Parathyroid adenoma (tissue), 2 donors: ENCODE data around the gene NPAS3.

Source experiments
- H2AFZ ChIP-seq: fragments of 300-600 bp; sonication (generic); one replicate; pipeline ENCODE4 v1.7.0; 2017; ENCODE audit warnings: antibody characterized with exemption, mild to moderate bottlenecking
- H3K27ac ChIP-seq: fragments of 300-600 bp; sonication (generic); one replicate; pipeline ENCODE4 v1.7.0; 2017
- H3K27me3 ChIP-seq: fragments of 300-600 bp; sonication (generic); one replicate; pipeline ENCODE4 v1.7.0; 2017; ENCODE audit warnings: low read length; ENCODE audit not compliant: control insufficient read depth, insufficient read depth
- H3K36me3 ChIP-seq: fragments of 300-600 bp; sonication (generic); one replicate; pipeline ENCODE4 v1.7.0; 2017; ENCODE audit warnings: low read length; ENCODE audit not compliant: control insufficient read depth, insufficient read depth
- H3K4me1 ChIP-seq: fragments of 300-600 bp; sonication (generic); one replicate; pipeline ENCODE4 v1.7.0; 2017; ENCODE audit warnings: control low read depth
- H3K4me2 ChIP-seq: fragments of 300-600 bp; sonication (generic); one replicate; pipeline ENCODE4 v1.7.0; 2017; ENCODE audit warnings: low read length
- H3K4me3 ChIP-seq: fragments of 300-600 bp; sonication (generic); one replicate; pipeline ENCODE4 v1.7.0; 2017; ENCODE audit warnings: low read depth, low read length
- H3K79me2 ChIP-seq: fragments of 300-600 bp; sonication (generic); one replicate; pipeline ENCODE4 v1.7.0; 2017; ENCODE audit warnings: control low read depth
- H3K9ac ChIP-seq: fragments of 300-600 bp; sonication (generic); one replicate; pipeline ENCODE4 v1.7.0; 2017; ENCODE audit warnings: mild to moderate bottlenecking
- H3K9me3 ChIP-seq: fragments of 300-600 bp; sonication (generic); one replicate; pipeline ENCODE4 v1.7.0; 2017; ENCODE audit warnings: low read length; ENCODE audit not compliant: control insufficient read depth
- TF ChIP-seq, protein P1 (sequence below): fragments of 300-600 bp; sonication (generic); IDR thresholded peaks from one replicate; pipeline ENCODE4 v1.7.0; 2017; ENCODE audit warnings: antibody characterized with exemption, mild to moderate bottlenecking
- donor health status: primary hyperparathyroidism.

NPAS3 gene

DNA sequence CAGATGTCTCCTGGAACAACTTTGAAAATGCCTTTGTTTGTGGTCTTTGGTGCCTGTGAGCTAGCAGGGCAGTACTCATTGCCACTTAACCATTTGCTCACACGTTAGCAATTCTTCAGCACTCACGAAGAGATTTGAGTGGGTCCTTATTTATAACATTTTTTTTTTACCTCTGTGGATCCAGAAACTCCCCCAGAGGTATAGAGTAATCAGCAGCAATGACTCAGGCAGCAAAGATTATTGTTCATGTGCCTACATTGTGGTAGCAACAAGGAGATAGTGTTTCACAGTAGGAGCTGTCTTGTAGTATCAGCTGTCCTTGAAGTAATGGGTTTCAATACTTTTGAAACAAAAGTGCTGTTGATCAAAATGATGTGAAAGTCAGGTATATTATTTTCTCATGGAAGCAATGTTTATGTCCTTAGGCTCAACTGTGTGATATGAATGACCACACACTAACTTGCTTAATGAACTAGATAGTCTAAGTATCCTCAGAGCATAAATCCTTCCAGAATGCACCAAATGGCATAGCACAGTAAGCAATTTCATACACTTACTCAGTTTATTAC lies 708.1 kb downstream of the NPAS3 start:
- TF ChIP-seq, protein P1, sequence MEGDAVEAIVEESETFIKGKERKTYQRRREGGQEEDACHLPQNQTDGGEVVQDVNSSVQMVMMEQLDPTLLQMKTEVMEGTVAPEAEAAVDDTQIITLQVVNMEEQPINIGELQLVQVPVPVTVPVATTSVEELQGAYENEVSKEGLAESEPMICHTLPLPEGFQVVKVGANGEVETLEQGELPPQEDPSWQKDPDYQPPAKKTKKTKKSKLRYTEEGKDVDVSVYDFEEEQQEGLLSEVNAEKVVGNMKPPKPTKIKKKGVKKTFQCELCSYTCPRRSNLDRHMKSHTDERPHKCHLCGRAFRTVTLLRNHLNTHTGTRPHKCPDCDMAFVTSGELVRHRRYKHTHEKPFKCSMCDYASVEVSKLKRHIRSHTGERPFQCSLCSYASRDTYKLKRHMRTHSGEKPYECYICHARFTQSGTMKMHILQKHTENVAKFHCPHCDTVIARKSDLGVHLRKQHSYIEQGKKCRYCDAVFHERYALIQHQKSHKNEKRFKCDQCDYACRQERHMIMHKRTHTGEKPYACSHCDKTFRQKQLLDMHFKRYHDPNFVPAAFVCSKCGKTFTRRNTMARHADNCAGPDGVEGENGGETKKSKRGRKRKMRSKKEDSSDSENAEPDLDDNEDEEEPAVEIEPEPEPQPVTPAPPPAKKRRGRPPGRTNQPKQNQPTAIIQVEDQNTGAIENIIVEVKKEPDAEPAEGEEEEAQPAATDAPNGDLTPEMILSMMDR = no peak
- H3K9me3 ChIP-seq = no peaks in the 10 kb centered on the region
- no peaks in the 10 kb centered on the region for H3K27me3 ChIP-seq
- no peak overlapping the region for H3K27ac ChIP-seq
- no peak overlapping the region for H3K4me2 ChIP-seq
- no peaks in the 10 kb centered on the region for H3K4me1 ChIP-seq
- no peaks in the 10 kb centered on the region for H3K79me2 ChIP-seq
- no peaks in the 10 kb centered on the region for H3K36me3 ChIP-seq
- H2AFZ ChIP-seq = no peak overlapping the region
- no peak overlapping the region for H3K4me3 ChIP-seq
- no peak overlapping the region for H3K9ac ChIP-seq

DNA sequence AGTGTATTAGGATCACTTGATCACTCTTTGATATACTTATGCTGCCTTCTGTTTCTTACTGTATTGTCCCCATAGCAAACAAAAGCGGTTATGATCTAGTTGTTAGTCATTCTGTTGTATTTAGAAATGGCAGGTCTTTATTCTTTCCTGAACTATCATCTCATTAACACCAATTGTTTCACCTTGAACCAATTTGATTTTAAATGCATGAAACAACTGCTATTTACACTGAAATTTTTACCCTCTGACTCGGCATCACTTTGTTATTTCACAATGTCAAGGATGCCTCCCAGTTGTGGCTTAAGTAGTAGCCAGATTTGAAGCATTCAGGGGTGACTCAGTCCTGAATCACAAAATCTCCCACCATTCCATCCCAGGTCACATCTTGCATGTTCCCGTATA lies 708.7 kb downstream of the NPAS3 start:
- no peaks in the 10 kb centered on the region for H3K79me2 ChIP-seq
- H3K4me1 ChIP-seq = no peaks in the 10 kb centered on the region
- no peaks in the 10 kb centered on the region for H3K9me3 ChIP-seq
- no peak overlapping the region for H3K9ac ChIP-seq
- no peaks in the 10 kb centered on the region for H3K36me3 ChIP-seq
- H3K4me2 ChIP-seq = no peak overlapping the region
- H3K4me3 ChIP-seq = no peak overlapping the region
- H3K27me3 ChIP-seq = no peaks in the 10 kb centered on the region
- no peak overlapping the region for H3K27ac ChIP-seq
- H2AFZ ChIP-seq = no peak overlapping the region
- TF ChIP-seq, protein P1 = no peak

DNA sequence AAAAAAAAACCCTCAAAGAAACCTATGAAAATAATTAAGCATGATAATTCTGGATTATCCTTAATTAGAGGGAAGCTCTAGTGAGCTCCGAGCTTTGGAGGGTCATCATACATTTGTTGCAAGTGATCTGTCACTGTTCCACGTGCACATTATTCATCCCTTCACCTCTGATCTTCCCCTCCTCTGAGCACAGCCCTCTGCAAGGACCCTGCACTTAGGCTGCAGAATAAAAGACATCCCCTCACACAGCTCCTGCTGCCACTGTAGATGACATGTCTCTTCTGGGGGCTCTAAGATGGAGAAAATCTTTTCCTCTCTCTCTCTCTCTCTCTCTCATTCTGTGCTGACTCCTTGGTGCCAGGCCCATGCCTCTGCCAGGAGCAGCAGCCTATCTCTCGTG lies 711.8 kb downstream of the NPAS3 start:
- Histone ChIP-seq H3K36me3 (no peaks in the 10 kb centered on the region), H3K9me3 (no peaks in the 10 kb centered on the region), H2AFZ (no peak overlapping the region), H3K27me3 (no peaks in the 10 kb centered on the region), H3K79me2 (no peaks in the 10 kb centered on the region), H3K9ac (no peak overlapping the region), H3K4me1 (no peaks in the 10 kb centered on the region), H3K4me2 (no peak overlapping the region), H3K4me3 (no peak overlapping the region), H3K27ac (no peak overlapping the region)
- TF ChIP-seq, protein P1 = no peak

DNA sequence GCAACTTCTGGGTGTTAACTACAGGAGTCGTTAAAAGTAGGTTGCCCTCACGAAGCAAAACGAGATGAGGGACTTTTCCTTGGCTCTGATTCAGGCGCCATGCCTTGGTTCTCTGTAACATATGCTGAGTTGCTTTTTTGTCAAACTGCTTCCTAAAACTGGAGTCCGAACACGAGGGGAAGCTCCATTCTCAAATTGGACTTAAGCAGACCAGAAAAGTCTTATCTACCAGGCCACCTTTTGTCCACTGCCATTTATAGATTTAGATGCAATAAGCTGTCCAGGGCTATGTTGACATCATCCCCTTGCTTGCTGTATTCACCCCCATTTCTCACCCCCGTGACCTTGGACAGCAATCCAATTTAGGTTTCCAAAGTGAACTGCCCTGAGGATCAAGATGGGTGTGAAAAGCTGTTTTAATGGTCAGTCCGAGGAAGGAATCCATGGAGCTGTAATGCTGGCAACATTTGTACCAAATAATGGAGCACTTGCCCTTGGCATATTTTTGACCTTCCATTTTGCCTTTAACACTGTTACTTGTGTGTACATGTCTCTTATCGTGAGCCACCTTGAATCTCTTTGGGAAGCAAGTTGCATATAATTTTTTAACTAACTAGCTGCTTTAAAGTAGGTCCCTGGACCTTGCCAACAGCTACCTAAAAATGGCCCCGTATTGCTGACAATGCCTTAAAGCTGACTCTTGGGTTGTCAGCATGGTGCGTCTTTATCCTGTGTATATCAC lies 714.1 kb downstream of the NPAS3 start:
- Histone ChIP-seq H3K4me2 (no peak overlapping the region), H3K4me1 (no peaks in the 10 kb centered on the region), H3K36me3 (no peaks in the 10 kb centered on the region), H3K4me3 (no peak overlapping the region), H3K79me2 (no peaks in the 10 kb centered on the region), H3K9me3 (no peaks in the 10 kb centered on the region), H2AFZ (no peak overlapping the region), H3K9ac (no peak overlapping the region), H3K27ac (no peak overlapping the region), H3K27me3 (no peaks in the 10 kb centered on the region)
- TF ChIP-seq, protein P1 = no peak

DNA sequence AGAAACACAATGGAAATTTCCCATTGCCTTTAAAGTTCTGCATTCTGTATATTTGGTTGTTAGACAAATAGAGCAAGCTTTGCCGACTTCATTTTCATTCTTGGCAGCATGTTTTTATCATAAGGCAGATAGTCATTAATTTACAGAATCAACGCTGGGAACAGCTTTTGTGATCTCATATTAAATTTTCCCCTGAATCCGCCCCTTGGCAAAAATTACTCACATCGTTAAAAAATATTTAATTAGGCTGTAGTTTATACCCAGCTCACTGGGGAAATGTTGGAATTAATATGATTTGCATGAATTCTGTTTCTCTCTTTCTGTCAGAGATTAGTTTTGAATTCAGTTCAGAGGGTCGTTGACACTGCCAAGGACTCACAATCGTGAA lies 714.6 kb downstream of the NPAS3 start:
- H3K27ac ChIP-seq = no peak overlapping the region
- no peak overlapping the region for H3K4me3 ChIP-seq
- no peak overlapping the region for H3K9ac ChIP-seq
- TF ChIP-seq, protein P1 = no peak
- no peaks in the 10 kb centered on the region for H3K79me2 ChIP-seq
- no peaks in the 10 kb centered on the region for H3K9me3 ChIP-seq
- H3K4me1 ChIP-seq = no peaks in the 10 kb centered on the region
- no peaks in the 10 kb centered on the region for H3K36me3 ChIP-seq
- H2AFZ ChIP-seq = no peak overlapping the region
- H3K4me2 ChIP-seq = no peak overlapping the region
- H3K27me3 ChIP-seq = no peaks in the 10 kb centered on the region
